EH (cell line): Measurements from ENCODE around the gene PTGR3.

Source experiments
- DNase-seq: peaks from one replicate; pipeline ENCODE4 v3.0.0-alpha.2; 2015; ENCODE audit warnings: low read depth

Gene PTGR3

DNA sequence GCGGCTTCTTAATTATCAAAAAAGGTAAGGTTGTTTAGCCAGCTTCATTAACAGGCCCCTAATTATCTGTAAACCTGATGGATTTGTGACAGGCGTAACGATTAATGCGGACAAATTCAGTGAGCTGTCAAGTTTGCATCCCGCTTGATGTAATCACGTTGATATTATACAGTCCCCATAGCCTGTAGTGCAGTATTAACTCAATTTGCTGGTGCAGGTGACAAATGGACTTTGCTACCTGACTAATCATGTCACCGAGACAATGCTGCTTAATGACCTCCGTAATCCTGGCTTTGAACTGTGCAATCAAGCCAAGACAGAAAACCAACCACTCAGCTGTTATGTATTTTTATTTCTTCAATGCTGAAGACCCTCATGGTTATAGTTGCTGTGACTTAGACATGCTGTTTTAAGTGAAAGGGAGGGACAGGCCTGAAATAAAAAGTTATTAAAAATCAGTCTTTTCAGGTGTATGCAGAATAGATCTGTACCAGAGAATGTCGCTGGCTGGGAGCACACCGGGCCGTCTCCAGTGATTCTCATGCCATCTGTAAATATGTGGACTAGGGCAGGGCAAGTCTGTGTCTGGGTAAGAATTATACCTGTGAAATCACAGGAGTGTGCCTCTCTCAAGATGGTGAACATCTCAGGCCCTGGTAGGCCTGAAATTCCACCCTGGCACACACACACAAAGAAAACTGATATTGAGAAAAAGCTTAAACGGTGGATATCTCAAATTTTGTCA lies 6.0 kb upstream of the PTGR3 start:
- DNase-seq = no peak

DNA sequence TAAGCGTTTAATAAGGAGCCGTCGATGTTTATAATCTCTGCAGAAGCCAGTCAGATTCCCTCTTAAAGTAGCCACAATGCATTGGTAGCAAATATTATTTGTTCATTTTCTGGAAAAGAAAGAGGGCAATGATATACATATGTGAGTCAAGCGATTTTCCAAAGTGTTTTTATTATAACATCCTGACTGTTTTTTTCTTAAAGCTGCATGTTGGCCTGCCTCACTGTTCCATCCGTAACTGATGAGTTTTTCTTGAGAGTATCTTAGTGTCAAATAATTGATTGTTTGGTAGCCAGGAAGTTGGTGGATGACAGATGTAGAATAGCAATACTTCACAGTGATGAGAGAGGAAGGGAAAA lies 5.4 kb upstream of the PTGR3 start:
- no peak for DNase-seq

DNA sequence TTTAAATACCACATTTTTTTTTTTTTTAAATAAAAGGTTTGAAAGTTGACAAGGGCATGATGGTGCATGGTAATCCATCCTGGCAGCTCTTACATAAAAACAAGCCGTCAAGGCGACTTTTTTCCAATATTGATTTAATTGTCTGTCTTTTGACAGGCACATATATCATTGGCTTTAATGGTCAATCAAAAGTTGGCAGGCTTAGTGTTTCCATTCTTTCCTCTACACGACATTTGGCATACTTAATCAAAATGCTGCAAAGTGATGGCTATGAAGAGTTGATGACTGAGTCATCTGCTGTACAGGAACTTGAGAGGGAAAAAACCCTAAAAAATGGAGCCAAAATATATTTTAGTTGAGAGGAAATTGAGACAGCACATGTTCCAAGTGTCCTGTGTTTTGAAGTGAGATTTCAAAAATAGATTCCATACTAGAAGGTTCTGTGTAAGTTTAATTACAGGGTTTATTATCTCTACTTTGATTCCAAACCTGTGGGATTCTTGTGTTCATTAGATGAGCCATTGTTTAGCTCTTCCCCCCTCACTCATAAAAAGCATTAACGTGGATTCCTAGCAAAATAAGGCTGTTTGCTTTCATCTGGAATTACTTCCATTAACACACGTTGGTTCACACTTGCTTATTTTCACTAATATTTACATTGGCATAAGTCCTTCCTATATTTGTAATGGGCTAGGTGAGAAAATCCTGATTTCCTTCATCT lies 4.8 kb upstream of the PTGR3 start:
- DNase-seq = peak; percentile 89

DNA sequence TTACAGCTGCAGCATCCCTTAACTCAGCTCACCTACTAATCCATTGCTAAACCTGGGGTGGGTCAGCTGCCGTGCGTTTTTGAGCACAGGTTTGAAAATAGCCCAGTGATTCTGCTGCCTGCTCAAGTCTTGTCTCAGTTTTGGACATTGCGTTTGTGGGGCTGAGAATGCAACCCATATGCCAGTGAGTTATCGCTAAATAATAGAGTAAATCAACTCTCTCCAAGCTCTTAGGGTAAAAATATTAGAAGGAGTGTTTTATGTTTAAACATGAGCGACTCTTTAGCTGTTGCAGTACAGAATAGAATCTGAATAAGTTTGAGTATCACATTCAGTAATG lies 3.8 kb upstream of the PTGR3 start:
- no peak for DNase-seq

GRCh38 chr18:75211953-75212750 lies 3.2 kb upstream of the PTGR3 start:
- DNase-seq = peak; percentile 49

- no peak for DNase-seq
Measured at GRCh38 chr18:75211626-75211952, 2.6 kb upstream of the PTGR3 start.

DNA sequence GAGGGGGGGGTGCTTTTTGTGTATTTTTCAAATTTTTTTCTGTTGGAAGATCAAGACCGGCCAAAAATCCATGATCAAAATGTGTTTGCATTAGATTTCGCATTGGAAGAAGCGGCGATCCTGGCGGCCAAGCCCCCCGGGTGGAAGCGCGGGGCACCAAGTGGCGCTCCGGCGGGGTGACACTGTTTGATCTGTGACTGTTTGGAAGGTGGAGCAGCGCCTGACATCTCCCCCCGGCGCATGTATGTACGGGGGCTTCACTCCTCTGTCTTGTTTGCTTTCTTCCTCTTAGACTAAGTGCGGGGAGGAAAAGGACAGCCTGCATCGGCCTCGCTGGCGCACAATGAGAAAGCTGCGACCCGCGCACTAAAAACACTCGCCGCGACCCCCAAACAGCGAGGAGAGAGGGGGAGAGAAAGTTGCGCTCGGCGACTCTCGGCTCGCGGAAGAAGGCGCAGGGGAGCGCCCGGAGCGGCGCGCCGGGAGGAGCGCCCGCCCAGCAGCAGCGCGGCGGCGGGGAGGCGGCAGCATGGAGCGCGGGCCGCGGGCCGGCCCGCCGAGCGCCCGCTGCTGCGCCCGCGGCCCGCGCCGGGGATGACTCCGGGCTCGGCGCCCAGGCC lies 2.2 kb upstream of the PTGR3 start:
- no peak for DNase-seq

- peak; percentile 92 for DNase-seq
Measured at GRCh38 chr18:75210274-75211001, 1.5 kb upstream of the PTGR3 start, which contains the start of gene TSHZ1. TSS of gene TSHZ1 (plus strand) at chr18:75210797. CDS start at chr18:75211877, 1,080 bp downstream.

DNA sequence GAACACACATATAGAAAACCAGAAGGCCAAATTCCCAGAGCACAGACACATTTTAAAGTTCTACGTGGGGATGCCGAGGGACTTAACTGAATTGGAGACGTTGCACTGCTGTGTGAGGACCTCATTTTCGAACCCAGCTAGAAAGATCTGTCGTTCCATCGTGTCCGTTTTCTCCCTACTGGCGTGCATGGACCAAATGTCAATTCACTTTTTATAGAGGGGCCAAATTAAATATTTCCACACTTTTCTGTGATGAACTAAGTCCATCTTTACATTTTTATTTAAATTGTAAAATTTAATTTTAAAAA lies 966 bp upstream of the PTGR3 start:
- DNase-seq = no peak

DNA sequence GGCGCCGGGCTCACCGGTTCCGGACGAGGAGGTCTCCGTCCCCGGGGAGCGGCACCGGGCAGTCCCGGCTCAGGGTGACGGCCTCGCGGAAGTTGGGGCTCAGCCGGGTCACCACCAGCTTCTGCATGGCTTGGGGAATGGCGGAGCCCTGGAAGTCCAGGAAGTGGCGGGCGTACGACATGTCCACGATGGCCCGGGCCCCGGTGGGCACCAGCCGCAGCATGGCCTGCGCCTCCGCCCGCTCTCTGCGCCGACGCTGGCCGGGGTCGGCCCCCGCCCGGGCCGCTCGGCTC lies 157 bp downstream of the PTGR3 start:
- no peak for DNase-seq

DNA sequence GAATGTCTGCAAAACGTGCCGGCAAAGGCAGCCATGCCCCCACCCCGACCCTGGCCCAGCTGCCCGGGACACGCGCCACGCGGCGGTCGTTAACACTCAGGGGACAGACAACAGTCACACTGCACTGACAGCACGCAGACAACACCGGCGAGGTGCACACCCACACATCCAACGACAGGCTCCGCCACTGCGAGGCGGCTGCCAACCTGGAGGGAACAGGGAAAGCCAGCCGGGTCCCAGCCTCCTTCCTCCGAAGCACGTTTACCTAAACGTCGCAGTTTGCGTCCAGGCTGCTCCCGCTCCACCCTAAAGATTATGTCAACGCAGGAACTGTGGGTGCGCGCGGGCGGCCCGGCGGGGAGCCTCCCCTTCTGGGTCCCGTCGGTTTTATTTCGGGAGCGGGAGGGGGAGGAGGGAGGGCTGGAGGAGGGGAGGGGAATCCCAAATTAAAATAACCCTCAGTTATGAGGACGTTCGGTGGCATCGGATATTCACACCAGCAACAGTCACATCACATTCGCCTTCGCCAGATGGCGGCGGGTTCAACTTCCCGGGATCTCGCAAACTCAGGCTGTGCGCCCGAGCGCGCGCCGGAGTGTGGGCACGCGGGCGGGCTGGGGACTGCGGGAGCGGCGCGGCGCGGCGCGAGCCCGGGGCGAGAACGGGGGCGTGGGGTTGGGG lies 644 bp downstream of the PTGR3 start:
- DNase-seq = peak; percentile 59

DNA sequence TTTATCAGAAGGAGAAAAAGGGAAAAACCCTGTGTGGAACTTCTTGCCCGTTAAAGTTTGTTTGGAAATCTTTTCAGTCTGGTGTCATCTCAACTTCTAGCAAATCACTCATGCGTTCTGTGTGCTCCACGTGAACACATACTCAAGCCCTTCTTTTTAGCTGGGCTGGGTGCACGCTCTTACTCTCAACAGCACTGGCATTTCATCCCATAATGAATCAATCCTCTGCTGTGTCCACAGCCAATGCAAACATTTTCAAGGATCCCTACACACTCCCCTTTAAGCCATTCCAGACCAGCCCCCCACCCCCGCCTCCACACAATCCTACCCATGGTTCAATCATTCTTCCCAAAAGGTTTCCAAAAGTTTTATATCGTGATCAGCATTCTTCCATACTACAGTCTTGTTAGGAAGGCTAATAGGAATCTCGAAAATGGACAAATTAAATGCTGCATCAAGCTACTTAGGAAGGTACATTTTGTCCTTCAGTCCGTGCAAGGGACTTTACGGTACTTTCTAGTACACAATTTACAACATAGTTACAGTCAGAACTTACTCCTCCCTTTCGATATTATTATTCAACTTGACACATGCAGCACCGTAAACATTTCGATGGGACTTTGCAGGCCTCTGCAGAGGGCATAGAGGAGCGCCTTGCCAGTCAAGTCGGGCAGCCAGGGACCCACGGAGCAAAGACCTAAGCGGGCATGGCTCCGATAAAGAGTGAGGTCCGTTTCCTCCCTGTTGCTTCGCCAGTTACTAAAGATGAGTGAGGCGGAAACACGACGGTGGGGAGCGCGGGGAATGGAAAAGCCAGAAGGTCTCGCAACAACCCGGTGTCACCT lies 1.4 kb downstream of the PTGR3 start:
- peak; percentile 80 for DNase-seq

- peak; percentile 19 for DNase-seq
Measured at GRCh38 chr18:75206452-75207309, 2.3 kb downstream of the PTGR3 start.

DNA sequence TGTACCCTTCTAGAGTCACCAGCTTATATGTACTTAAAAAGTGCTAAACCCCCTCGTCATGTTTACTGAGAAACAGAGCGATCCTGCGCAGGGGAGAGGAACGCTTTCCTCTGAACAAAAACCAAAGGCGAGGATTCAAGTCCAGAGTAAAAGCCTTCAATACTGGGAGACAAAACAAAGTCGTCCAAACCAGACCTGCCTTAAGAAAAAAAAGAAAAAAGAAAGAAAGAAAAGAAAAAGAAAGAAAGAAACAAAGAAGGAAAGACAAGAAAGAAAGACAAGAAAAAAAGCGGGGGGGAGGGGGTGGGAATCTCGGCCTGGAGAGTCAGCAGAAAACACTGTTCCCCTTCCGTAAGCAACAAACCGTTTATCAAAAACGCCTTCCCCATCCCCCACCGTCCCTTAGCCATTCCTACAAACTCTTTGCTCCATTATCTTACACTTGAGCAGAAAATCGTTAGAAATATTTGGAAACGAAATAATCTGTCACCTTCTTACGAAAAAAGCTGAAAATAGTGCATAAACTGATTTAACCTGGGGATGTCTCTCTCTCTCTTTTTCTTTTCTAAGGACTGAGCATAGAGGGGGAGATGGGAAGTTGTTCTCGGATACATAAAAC lies 3.3 kb downstream of the PTGR3 start:
- DNase-seq = peak; percentile 63

GRCh38 chr18:75204732-75205513 lies 4.0 kb downstream of the PTGR3 start:
- DNase-seq = peak; percentile 46

GRCh38 chr18:75204269-75204731 lies 4.6 kb downstream of the PTGR3 start:
- peak; percentile 59 for DNase-seq

DNA sequence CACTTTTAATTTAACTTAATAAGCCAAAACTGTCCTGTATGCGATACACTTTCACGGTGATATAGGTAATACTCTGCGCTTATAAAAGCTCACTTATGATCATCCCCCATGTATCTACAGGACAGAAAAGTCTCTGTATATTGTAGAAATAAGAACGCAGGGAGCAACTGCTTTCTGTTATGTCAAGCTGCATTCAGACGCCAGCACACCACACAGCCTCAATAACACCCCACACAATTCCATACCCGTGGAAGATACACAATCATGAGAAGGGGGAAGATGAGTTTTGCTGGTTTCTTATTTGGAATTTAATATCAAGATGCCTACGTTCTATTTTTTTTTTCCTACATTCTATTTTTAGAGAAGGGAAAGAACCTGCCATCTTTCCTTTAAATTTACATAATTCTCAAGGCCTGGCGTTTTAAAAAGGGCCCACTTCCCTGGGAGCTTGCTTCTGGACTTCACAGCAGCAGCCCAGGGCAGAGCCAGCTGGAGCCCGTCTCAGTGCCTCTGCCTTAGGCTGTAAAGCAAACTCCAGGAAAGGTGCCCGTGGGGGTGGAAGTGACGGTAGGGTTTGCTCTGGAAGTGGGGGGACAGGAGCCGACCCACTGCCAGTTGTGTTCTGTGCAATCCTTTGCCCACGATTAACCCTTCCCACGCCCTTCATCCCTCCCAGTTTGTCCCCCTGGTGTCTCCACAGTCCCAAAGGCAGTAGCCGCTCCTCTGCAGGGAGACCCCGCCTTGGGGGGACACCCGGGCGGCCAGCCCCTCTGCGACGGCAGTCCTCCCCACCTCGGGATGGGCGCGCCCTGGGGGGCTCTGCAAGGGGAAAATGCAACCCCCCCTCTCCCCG lies 5.3 kb downstream of the PTGR3 start:
- DNase-seq = peak; percentile 79
